H9 (cell line): ENCODE data around the gene NCOA5. TPM values are rescaled to one million over a fixed set of nuclear protein-coding genes. Genes with fewer than 3 reads are reported as not detected.

Source experiments
- DNase-seq: peaks from one replicate; pipeline ENCODE4 v3.0.0-alpha.2; 2017
- H2AFZ ChIP-seq: one replicate; pipeline ENCODE4 v1.6.1; 2013; ENCODE audit warnings: mild to moderate bottlenecking, low read length, control low read depth, moderate library complexity
- H2AK5ac ChIP-seq: 2 replicates; pipeline ENCODE4 v1.6.1; 2013; ENCODE audit warnings: low read length, control low read depth, mixed read lengths; ENCODE audit not compliant: insufficient read length
- H2BK120ac ChIP-seq: one replicate; pipeline ENCODE4 v1.6.1; 2013; ENCODE audit warnings: low read depth, mild to moderate bottlenecking, low read length, control low read depth, inconsistent platforms; ENCODE audit not compliant: poor library complexity, severe bottlenecking
- H2BK12ac ChIP-seq: 2 replicates; pipeline ENCODE4 v1.6.1; 2013; ENCODE audit warnings: low read length, control low read depth, mixed read lengths, low read depth; ENCODE audit not compliant: insufficient read length
- H2BK15ac ChIP-seq: 2 replicates; pipeline ENCODE4 v1.6.1; 2013; ENCODE audit warnings: low read depth, low read length, control low read depth
- H2BK20ac ChIP-seq: one replicate; pipeline ENCODE4 v1.6.1; 2013; ENCODE audit warnings: low read depth, mild to moderate bottlenecking, low read length, control low read depth, inconsistent platforms; ENCODE audit not compliant: poor library complexity, severe bottlenecking
- H2BK5ac ChIP-seq: 2 replicates; pipeline ENCODE4 v1.6.1; 2013; ENCODE audit warnings: low read length, control low read depth, mixed read lengths; ENCODE audit not compliant: insufficient read length
- H3K14ac ChIP-seq: 2 replicates; pipeline ENCODE4 v1.6.1; 2013; ENCODE audit warnings: low read length, control low read depth; ENCODE audit not compliant: insufficient read depth
- H3K18ac ChIP-seq: 2 replicates; pipeline ENCODE4 v1.6.1; 2013; ENCODE audit warnings: low read depth, mild to moderate bottlenecking, mixed read lengths, low read length, control low read depth; ENCODE audit not compliant: insufficient read length
- H3K23ac ChIP-seq: 2 replicates; pipeline ENCODE4 v1.6.1; 2013; ENCODE audit warnings: low read length, control low read depth, mixed read lengths, low read depth; ENCODE audit not compliant: insufficient read length
- H3K23me2 ChIP-seq: 2 replicates; pipeline ENCODE4 v1.6.1; 2013; ENCODE audit warnings: low read depth, mild to moderate bottlenecking, mixed read lengths, low read length, control low read depth; ENCODE audit not compliant: insufficient read length, poor library complexity, severe bottlenecking
- H3K27ac ChIP-seq: 2 replicates; pipeline ENCODE4 v1.5.1; 2013; ENCODE audit warnings: low read length, control low read depth, mixed read lengths, low read depth; ENCODE audit not compliant: insufficient read length
- H3K27me3 ChIP-seq: 2 replicates; pipeline ENCODE4 v1.6.1; 2013; ENCODE audit warnings: low read length, control low read depth, inconsistent platforms; ENCODE audit not compliant: insufficient read depth
- H3K4ac ChIP-seq: 2 replicates; pipeline ENCODE4 v1.6.1; 2013; ENCODE audit warnings: low read depth, mild to moderate bottlenecking, control low read depth, inconsistent platforms, low read length, moderate library complexity
- H3K4me1 ChIP-seq: 2 replicates; pipeline ENCODE4 v1.6.1; 2013; ENCODE audit warnings: low read length, control low read depth, inconsistent platforms; ENCODE audit not compliant: insufficient read depth
- H3K4me2 ChIP-seq: 2 replicates; pipeline ENCODE4 v1.6.1; 2013; ENCODE audit warnings: low read length, control low read depth, mixed read lengths; ENCODE audit not compliant: insufficient read length, insufficient read depth
- H3K56ac ChIP-seq: 2 replicates; pipeline ENCODE4 v1.6.1; 2013; ENCODE audit warnings: low read depth, mild to moderate bottlenecking, mixed read lengths, low read length, control low read depth; ENCODE audit not compliant: insufficient read length
- H3K79me1 ChIP-seq: 2 replicates; pipeline ENCODE4 v1.6.1; 2013; ENCODE audit warnings: low read depth, mild to moderate bottlenecking, moderate library complexity, low read length, control low read depth, inconsistent platforms; ENCODE audit not compliant: insufficient read depth, poor library complexity, severe bottlenecking
- H3K79me2 ChIP-seq: 2 replicates; pipeline ENCODE4 v1.6.1; 2013; ENCODE audit warnings: low read length, control low read depth, inconsistent platforms; ENCODE audit not compliant: insufficient read depth
- H3K9ac ChIP-seq: 2 replicates; pipeline ENCODE4 v1.6.1; 2013; ENCODE audit warnings: low read length, control low read depth, mixed read lengths; ENCODE audit not compliant: insufficient read length; ENCODE audit errors: extremely low read depth
- H3K9me3 ChIP-seq: one replicate; pipeline ENCODE4 v1.6.1; 2013; ENCODE audit warnings: low read depth, low read length, inconsistent platforms; ENCODE audit not compliant: control insufficient read depth
- H3T11ph ChIP-seq: one replicate; pipeline ENCODE4 v1.6.1; 2013; ENCODE audit warnings: mild to moderate bottlenecking, low read length, control low read depth, inconsistent platforms
- H4K20me1 ChIP-seq: one replicate; pipeline ENCODE4 v1.6.1; 2013; ENCODE audit not compliant: control insufficient read depth, insufficient read length, insufficient read depth
- H4K5ac ChIP-seq: 2 replicates; pipeline ENCODE4 v1.6.1; 2013; ENCODE audit warnings: low read depth, mild to moderate bottlenecking, mixed read lengths, low read length, control low read depth; ENCODE audit not compliant: insufficient read length
- H4K8ac ChIP-seq: replicated peaks from 2 replicates; pipeline ENCODE4 v1.6.1; 2013; ENCODE audit warnings: low read length, control low read depth, mixed read lengths, low read depth; ENCODE audit not compliant: insufficient read length
- H4K91ac ChIP-seq: 2 replicates; pipeline ENCODE4 v1.6.1; 2013; ENCODE audit warnings: low read depth, mild to moderate bottlenecking, moderate library complexity, mixed read lengths, low read length, control low read depth; ENCODE audit not compliant: insufficient read length
- H3K27ac Mint-ChIP-seq, 3 experiments: 2 replicates in 2 of 3; 3 replicates in 1 of 3; pipeline ENCODE4 v1.8.0; 2020 to 2021; ENCODE audit warnings: mixed read lengths in 3 of 3, mild to moderate bottlenecking in 1 of 3, moderate library complexity in 1 of 3
- H3K27me3 Mint-ChIP-seq: 2 replicates; pipeline ENCODE4 v1.8.0; 2021; ENCODE audit warnings: low read depth, mild to moderate bottlenecking, moderate library complexity, mixed read lengths
- H3K36me3 Mint-ChIP-seq, 3 experiments: 2 replicates in 2 of 3; 3 replicates in 1 of 3; pipeline ENCODE4 v1.8.0; 2020 to 2021; ENCODE audit warnings: low read depth in 3 of 3, mixed read lengths in 3 of 3; ENCODE audit not compliant: insufficient read depth in 1 of 3
- H3K4me1 Mint-ChIP-seq, 2 experiments: 2 replicates each; pipeline ENCODE4 v1.8.0; 2020; ENCODE audit warnings: mixed read lengths in 2 of 2
- H3K4me3 Mint-ChIP-seq, 2 experiments: 2 replicates in 1 of 2; 3 replicates in 1 of 2; pipeline ENCODE4 v1.8.0; 2020 to 2021; ENCODE audit warnings: mild to moderate bottlenecking in 2 of 2, mixed read lengths in 2 of 2, moderate library complexity in 1 of 2
- H3K9me3 Mint-ChIP-seq, 2 experiments: 2 replicates in 1 of 2; 3 replicates in 1 of 2; pipeline ENCODE4 v1.8.0; 2020; ENCODE audit warnings: mild to moderate bottlenecking in 2 of 2, mixed read lengths in 2 of 2, moderate library complexity in 1 of 2
- CTCF ChIP-seq: fragments of 200-600 bp; sonication (generic); conservative IDR thresholded peaks from 3 replicates; pipeline ENCODE4 v1.8.0; 2021; ENCODE audit warnings: antibody characterized with exemption, mild to moderate bottlenecking
- WGBS: extraction: QIAGEN DNeasy Blood & Tissue Kit; methylation state at CpG from one replicate; pipeline ENCODE4 v1.1.7; 2013; ENCODE audit warnings: missing lambda C conversion rate, low lambda C conversion rate, mixed read lengths; ENCODE audit not compliant: insufficient read length; ENCODE audit errors: extremely low coverage; 5-methylcytosine and 5-hydroxymethylcytosine counted together
- total RNA-seq: library from RNA; stranded (reverse); gene quantifications from 2 replicates; pipeline ENCODE4 v1.2.1, GENCODE V29; 2021

Gene NCOA5
- total RNA-seq, 1 experiment from 2014 or later: 55.7 TPM

- WGBS: no CpG with 5 or more reads among the region's 11 CpGs
- Histone ChIP-seq H2BK5ac (no peak overlapping the region), H3K4me2 (no peak overlapping the region), H3K9me3 (no peaks in the 10 kb centered on the region), H2BK120ac (no peak overlapping the region), H3K4me1 (no peaks in the 10 kb centered on the region), H3T11ph (no peak overlapping the region), H3K27ac (no peak overlapping the region), H2AFZ (no peak overlapping the region), H2BK20ac (no peak overlapping the region), H3K18ac (no peak overlapping the region), H3K79me1 (no peaks in the 10 kb centered on the region), H2BK15ac (no peak overlapping the region), H3K79me2 (no peaks in the 10 kb centered on the region), H3K9ac (no peak overlapping the region), H3K14ac (no peak overlapping the region), H4K91ac (no peak overlapping the region), H3K4ac (no peak overlapping the region), H4K5ac (no peak overlapping the region), H3K27me3 (no peaks in the 10 kb centered on the region), H3K56ac (no peak overlapping the region), H3K23me2 (no peaks in the 10 kb centered on the region), H4K20me1 (no peaks in the 10 kb centered on the region), H3K23ac (no peak overlapping the region), H2AK5ac (no peak overlapping the region), H2BK12ac (no peak overlapping the region), H4K8ac (no peak overlapping the region)
- Mint-ChIP-seq H3K27me3 (peaks cover 41% of the 10 kb centered on the region), H3K27ac (no peak overlapping the region), H3K36me3 (no peaks in the 10 kb centered on the region), H3K9me3 (no peaks in the 10 kb centered on the region), H3K4me3 (no peak overlapping the region), H3K4me1 (peaks cover 17 to 30% of the 10 kb centered on the region in 2 experiments)
- no peak for TF ChIP-seq CTCF
- no peak for DNase-seq
Measured at GRCh38 chr20:46133886-46134654, 44.3 kb upstream of the NCOA5 start.
